GM12801 (cell line): ENCODE measurements around the gene CENPO.

Experiments used
- TF ChIP-seq, protein P1 (sequence below): IDR thresholded peaks from one replicate; pipeline ENCODE4 v1.5.1; 2011; ENCODE audit warnings: control low read depth; ENCODE audit not compliant: insufficient read length; ENCODE audit errors: extremely low read depth

Gene CENPO

DNA sequence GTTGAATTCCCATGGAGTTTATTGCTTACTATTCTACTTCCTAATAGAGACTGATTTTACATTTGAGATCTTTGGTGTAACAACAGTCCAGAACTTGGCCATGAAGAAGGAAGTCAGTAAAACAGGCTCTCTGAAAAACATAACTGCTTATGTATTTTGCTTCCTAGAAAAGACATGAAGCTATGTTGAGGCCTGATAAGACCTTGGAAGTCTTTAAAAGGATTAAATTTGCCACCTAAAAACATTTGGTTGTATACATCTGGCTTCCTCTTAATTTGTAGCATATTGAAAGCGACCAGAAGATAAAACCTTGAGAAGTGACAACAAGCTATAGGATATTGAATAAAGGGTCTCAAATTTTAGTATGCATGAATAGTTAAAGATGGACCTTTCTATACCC lies 36.4 kb upstream of the CENPO start:
- TF ChIP-seq, protein P1, sequence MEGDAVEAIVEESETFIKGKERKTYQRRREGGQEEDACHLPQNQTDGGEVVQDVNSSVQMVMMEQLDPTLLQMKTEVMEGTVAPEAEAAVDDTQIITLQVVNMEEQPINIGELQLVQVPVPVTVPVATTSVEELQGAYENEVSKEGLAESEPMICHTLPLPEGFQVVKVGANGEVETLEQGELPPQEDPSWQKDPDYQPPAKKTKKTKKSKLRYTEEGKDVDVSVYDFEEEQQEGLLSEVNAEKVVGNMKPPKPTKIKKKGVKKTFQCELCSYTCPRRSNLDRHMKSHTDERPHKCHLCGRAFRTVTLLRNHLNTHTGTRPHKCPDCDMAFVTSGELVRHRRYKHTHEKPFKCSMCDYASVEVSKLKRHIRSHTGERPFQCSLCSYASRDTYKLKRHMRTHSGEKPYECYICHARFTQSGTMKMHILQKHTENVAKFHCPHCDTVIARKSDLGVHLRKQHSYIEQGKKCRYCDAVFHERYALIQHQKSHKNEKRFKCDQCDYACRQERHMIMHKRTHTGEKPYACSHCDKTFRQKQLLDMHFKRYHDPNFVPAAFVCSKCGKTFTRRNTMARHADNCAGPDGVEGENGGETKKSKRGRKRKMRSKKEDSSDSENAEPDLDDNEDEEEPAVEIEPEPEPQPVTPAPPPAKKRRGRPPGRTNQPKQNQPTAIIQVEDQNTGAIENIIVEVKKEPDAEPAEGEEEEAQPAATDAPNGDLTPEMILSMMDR, result no peak

DNA sequence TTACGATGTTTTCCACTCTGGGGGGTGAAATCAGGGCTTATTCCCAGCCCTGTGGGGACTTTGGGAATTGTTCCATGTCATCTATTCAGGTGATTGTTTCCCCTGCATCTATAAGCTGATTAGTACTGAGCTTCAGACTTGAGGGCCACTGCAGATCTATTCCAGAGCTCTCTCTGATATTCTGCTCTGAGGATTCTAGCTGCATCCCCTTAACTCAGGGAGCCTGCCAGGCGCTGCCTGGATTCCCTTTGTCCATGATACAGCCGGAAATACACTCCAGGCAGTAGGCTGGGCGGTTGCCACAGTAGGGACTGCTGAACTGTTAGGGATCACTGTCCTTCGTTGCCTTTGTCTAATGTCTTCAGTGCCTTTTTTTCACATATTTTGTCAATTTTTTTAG lies 31.4 kb upstream of the CENPO start:
- TF ChIP-seq, protein P1, result no peak

DNA sequence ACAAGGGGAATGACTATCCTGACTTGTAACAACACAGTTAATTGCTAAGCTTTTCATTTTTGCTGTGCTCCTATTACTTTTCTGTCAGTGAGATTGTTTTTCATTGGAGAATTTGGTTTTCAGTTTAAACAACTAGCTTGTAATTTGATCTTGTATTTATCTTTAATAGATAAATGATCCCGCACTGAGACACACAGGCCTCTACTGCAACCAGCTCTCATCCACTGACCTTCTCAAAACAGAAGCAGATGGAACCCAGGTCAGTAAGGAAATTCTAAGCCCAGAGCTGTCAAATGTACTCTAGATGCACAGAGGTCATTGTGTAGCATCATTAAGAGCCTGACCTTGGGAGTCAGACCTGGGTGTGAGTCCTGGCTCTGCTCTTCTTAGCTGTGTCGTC lies 30.7 kb upstream of the CENPO start:
- TF ChIP-seq, protein P1, result no peak

DNA sequence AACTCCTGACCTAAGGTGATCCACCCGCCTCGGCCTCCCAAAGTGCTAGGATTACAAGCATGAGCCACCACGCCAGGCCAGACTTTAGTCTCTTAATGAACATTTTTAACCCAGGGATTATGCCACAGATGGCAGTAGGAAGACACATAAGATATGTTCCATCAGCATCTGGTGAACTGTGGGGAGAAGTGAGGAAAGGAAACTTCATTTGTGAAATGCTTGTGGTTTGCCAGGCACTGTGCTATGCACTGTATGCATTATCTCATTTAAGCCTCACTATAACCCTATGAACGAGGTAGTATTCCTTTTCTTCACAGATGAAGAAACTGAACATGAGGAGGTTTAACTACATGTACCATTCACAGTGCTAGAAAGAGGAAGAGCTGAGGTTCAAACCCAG lies 29.4 kb upstream of the CENPO start:
- TF ChIP-seq, protein P1, result no peak

DNA sequence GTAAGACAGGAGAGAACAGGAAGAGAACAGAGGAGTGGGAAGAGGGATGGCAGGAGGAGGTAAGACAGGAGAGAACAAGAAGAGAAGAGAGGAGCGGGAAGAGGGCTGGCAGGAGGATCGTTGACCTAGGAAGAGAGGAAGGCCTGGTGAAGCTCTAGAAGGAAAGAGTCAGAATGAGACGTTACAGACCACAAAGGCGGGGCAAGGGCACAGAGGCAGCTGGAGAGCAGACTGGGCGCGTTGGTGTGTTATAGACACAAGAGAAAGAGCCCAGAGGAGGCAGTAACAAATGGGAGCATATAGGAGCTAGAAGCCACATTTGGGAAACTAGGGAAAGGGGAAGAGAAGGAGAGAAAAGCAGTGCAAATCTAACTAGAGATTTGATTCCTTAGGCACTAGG lies 26.6 kb upstream of the CENPO start:
- TF ChIP-seq, protein P1, result no peak

DNA sequence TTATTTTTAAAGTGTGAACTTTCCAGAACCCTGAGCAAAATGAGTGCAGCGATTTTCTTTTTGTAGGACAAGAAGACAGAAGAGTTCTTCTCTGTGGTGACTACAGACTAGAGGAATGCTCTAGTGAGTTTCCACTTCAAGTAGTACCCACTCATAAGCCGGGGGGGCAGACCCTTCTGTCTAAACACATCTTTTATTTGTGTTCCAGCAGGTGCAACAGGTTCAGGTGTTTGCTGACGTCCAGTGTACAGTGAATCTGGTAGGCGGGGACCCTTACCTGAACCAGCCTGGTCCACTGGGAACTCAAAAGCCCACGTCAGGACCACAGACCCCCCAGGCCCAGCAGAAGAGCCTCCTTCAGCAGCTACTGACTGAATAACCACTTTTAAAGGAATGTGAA lies 25.2 kb upstream of the CENPO start:
- TF ChIP-seq, protein P1, result no peak

DNA sequence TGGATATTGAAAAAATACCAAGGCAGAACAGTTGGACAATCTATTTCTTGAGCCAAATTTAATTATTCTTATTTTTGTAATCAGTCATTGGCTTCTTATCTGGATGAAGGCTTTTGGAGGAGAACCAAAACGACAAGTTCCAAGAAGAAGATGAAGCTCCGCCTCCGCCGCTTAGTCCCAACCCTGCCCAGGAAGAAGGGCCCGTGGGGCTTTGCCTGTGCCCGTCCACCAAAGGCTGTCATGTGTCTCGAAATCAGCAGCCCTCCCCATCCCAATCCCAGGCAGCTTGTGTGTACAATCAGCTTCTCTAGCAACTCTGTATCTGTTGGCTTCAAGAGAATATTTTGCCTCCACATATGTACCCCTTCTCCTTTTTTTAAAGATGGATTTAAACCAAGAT lies 24.6 kb upstream of the CENPO start:
- TF ChIP-seq, protein P1, result no peak

DNA sequence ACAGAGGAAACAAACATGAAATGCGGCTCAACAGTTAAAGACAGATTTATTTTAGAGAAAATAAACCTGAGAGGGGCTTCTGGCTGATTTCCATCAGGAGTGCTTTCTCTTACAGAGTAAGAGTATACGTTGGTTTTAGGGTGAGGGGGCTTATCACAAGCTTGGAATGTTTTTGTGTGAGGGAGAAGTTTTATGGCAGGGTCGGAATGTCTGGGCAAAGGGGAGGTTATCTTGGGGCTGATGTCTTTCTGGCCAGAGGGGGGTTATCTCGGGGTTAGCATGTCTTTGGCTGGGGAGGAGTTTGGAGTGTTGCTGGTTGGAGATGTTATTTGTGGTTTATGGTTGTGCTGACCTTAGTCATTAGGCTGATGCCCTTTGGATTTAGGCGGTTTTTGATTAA lies 22.2 kb upstream of the CENPO start:
- TF ChIP-seq, protein P1, result no peak
